T-helper 2 cell treated with Interferon-gamma antibody and Interleukin-4, amounts not matched to agents 5 μg/mL and 100 μg/mL, for 36 hours (primary cell): ENCODE results near the gene RAD18.

Experiments
- DNase-seq: peaks from one replicate; pipeline ENCODE4 v3.0.0; 2021; ENCODE audit warnings: low spot score
- H3K27ac Mint-ChIP-seq: one replicate; pipeline ENCODE4 v1.8.0; 2021; ENCODE audit warnings: mild to moderate bottlenecking, mixed read lengths
- H3K27me3 Mint-ChIP-seq: one replicate; pipeline ENCODE4 v1.8.0; 2021; ENCODE audit warnings: low read depth, mixed read lengths
- H3K36me3 Mint-ChIP-seq: one replicate; pipeline ENCODE4 v1.8.0; 2021; ENCODE audit warnings: low read depth, mixed read lengths
- H3K4me1 Mint-ChIP-seq: one replicate; pipeline ENCODE4 v1.8.0; 2021; ENCODE audit warnings: low read depth, mixed read lengths
- H3K4me3 Mint-ChIP-seq: one replicate; pipeline ENCODE4 v1.8.0; 2022; ENCODE audit warnings: mild to moderate bottlenecking, moderate library complexity, mixed read lengths
- H3K9me3 Mint-ChIP-seq: one replicate; pipeline ENCODE4 v1.8.0; 2021; ENCODE audit warnings: mixed read lengths

Gene RAD18

GRCh38 chr3:8845641-8846040 is 117.6 kb downstream of the RAD18 start:
- no peaks in the 10 kb centered on the region for H3K27me3 Mint-ChIP-seq
- no peaks in the 10 kb centered on the region for H3K9me3 Mint-ChIP-seq
- H3K36me3 Mint-ChIP-seq = no peaks in the 10 kb centered on the region
- DNase-seq = no peak
- no peak overlapping the region for H3K4me3 Mint-ChIP-seq
- no peak overlapping the region for H3K27ac Mint-ChIP-seq
- H3K4me1 Mint-ChIP-seq = peaks cover 3% of the 10 kb centered on the region

- Mint-ChIP-seq H3K4me3 (no peak overlapping the region), H3K27ac (no peak overlapping the region)
- no peak for DNase-seq
These were observed 119.9 kb downstream of the RAD18 start for GRCh38 chr3:8843347-8843746.

DNA sequence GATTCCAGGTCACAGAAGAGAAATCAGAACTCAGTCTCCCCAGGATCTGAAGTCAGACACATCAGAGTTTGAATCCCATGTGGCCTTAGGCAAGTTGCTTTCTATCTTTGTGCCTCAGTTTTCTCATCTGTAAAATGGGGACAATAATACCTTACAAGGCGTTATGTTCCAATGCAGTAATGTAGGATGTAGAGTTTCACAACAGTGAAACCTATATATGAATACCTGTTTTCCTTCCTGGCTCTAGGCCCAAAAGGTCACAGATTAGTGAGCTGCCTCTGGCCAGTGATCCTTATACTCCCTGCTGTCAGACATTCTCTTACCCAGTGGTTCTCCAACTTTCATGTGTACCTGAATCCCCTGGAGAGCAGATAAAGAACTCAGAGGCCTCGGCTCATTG is 121.0 kb downstream of the RAD18 start:
- H3K27me3 Mint-ChIP-seq = no peaks in the 10 kb centered on the region
- no peaks in the 10 kb centered on the region for H3K9me3 Mint-ChIP-seq
- H3K4me1 Mint-ChIP-seq = no peaks in the 10 kb centered on the region
- no peak overlapping the region for H3K27ac Mint-ChIP-seq
- no peaks in the 10 kb centered on the region for H3K36me3 Mint-ChIP-seq
- H3K4me3 Mint-ChIP-seq = no peak overlapping the region
- DNase-seq = no peak

More at GRCh38 chr3:8843347-8843746, 119.9 kb downstream of the RAD18 start:
- Mint-ChIP-seq H3K9me3 (no peaks in the 10 kb centered on the region), H3K4me1 (no peaks in the 10 kb centered on the region), H3K36me3 (no peaks in the 10 kb centered on the region), H3K27me3 (no peaks in the 10 kb centered on the region)

GRCh38 chr3:8841472-8841871 is 121.8 kb downstream of the RAD18 start:
- Mint-ChIP-seq H3K36me3 (no peaks in the 10 kb centered on the region), H3K4me1 (no peaks in the 10 kb centered on the region), H3K27ac (no peak overlapping the region), H3K27me3 (no peaks in the 10 kb centered on the region), H3K4me3 (no peak overlapping the region), H3K9me3 (no peaks in the 10 kb centered on the region)
- no peak for DNase-seq

DNA sequence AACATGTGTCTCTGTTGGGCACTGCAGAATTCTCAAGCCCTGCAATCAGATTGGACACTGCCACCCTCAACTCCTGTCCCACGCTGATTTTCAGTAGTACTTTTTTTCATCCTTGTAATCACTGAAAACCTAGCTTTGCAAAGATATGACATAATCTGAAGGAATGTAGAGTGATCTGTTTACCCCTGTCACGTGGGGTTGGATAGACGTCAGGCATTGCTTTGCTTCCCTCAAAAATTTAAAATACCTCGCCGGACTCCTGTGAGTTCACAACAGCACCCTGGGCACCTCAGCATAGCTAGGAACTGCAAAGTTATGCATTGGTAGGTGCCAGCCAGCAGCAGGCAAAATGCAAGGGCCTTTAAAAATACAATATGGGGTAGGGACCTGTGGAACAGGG is 122.7 kb downstream of the RAD18 start:
- DNase-seq = no peak
- Mint-ChIP-seq H3K9me3 (no peaks in the 10 kb centered on the region), H3K4me3 (no peak overlapping the region), H3K27me3 (no peaks in the 10 kb centered on the region), H3K36me3 (no peaks in the 10 kb centered on the region), H3K4me1 (no peaks in the 10 kb centered on the region), H3K27ac (no peak overlapping the region)

- DNase-seq = no peak
- H3K4me3 Mint-ChIP-seq = no peak overlapping the region
- no peaks in the 10 kb centered on the region for H3K9me3 Mint-ChIP-seq
- H3K36me3 Mint-ChIP-seq = no peaks in the 10 kb centered on the region
- H3K4me1 Mint-ChIP-seq = no peaks in the 10 kb centered on the region
- H3K27me3 Mint-ChIP-seq = no peaks in the 10 kb centered on the region
- H3K27ac Mint-ChIP-seq = no peak overlapping the region
These were observed 123.5 kb downstream of the RAD18 start for GRCh38 chr3:8839607-8840325.

DNA sequence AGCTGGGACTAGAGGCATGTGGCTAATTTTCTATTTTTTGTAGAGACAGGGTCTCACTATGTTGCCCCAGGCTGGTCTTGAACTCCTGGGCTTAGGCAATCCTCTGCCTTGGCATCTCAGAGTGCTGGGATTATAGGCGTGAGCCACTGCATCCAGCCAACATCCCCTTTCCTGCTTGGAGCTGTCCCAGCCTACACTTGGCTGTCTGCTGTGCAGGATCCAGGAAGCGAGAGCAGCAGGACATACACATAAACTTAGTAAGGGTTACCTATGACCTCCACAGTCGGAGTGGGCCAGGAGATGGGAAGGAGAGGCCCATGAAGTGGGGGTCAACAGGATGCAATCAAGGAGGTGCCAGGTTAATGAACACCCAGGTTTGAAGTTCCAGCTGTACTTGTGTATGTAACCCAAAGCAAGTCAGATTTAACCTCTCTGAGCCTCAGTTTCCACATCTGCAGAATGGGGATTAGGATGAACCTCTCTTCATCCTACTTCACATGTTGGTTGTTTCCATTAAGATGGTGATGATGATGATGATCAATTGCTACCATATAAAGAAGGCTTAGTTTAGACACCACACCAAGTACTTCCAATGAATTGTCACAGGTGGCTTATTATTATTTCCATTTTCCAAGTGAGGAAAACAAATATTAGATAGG is 124.4 kb downstream of the RAD18 start:
- no peaks in the 10 kb centered on the region for H3K36me3 Mint-ChIP-seq
- no peaks in the 10 kb centered on the region for H3K4me1 Mint-ChIP-seq
- H3K27ac Mint-ChIP-seq = no peak overlapping the region
- no peaks in the 10 kb centered on the region for H3K9me3 Mint-ChIP-seq
- no peak for DNase-seq
- H3K27me3 Mint-ChIP-seq = no peaks in the 10 kb centered on the region
- no peak overlapping the region for H3K4me3 Mint-ChIP-seq

GRCh38 chr3:8838234-8838633 is 125.0 kb downstream of the RAD18 start:
- H3K9me3 Mint-ChIP-seq = no peaks in the 10 kb centered on the region
- no peaks in the 10 kb centered on the region for H3K4me1 Mint-ChIP-seq
- no peaks in the 10 kb centered on the region for H3K27me3 Mint-ChIP-seq

GRCh38 chr3:8837162-8837561 is 126.1 kb downstream of the RAD18 start:
- no peak overlapping the region for H3K4me3 Mint-ChIP-seq
- no peaks in the 10 kb centered on the region for H3K27me3 Mint-ChIP-seq
- no peaks in the 10 kb centered on the region for H3K36me3 Mint-ChIP-seq
- no peaks in the 10 kb centered on the region for H3K9me3 Mint-ChIP-seq
- H3K4me1 Mint-ChIP-seq = no peaks in the 10 kb centered on the region
- no peak overlapping the region for H3K27ac Mint-ChIP-seq
- DNase-seq = no peak

More at GRCh38 chr3:8838234-8838633, 125.0 kb downstream of the RAD18 start:
- DNase-seq = no peak
- no peak overlapping the region for H3K4me3 Mint-ChIP-seq
- H3K27ac Mint-ChIP-seq = no peak overlapping the region
- no peaks in the 10 kb centered on the region for H3K36me3 Mint-ChIP-seq

- no peak overlapping the region for H3K27ac Mint-ChIP-seq
- DNase-seq = no peak
- no peak overlapping the region for H3K4me3 Mint-ChIP-seq
- H3K27me3 Mint-ChIP-seq = no peaks in the 10 kb centered on the region
- no peaks in the 10 kb centered on the region for H3K9me3 Mint-ChIP-seq
- H3K36me3 Mint-ChIP-seq = no peaks in the 10 kb centered on the region
- H3K4me1 Mint-ChIP-seq = no peaks in the 10 kb centered on the region
These were observed 127.2 kb downstream of the RAD18 start for GRCh38 chr3:8836096-8836495.

- no peaks in the 10 kb centered on the region for H3K27me3 Mint-ChIP-seq
- no peaks in the 10 kb centered on the region for H3K4me1 Mint-ChIP-seq
- H3K4me3 Mint-ChIP-seq = no peak overlapping the region
- DNase-seq = no peak
- H3K9me3 Mint-ChIP-seq = no peaks in the 10 kb centered on the region
- H3K36me3 Mint-ChIP-seq = no peaks in the 10 kb centered on the region
- no peak overlapping the region for H3K27ac Mint-ChIP-seq
These were observed 127.9 kb downstream of the RAD18 start for GRCh38 chr3:8835385-8835784.

DNA sequence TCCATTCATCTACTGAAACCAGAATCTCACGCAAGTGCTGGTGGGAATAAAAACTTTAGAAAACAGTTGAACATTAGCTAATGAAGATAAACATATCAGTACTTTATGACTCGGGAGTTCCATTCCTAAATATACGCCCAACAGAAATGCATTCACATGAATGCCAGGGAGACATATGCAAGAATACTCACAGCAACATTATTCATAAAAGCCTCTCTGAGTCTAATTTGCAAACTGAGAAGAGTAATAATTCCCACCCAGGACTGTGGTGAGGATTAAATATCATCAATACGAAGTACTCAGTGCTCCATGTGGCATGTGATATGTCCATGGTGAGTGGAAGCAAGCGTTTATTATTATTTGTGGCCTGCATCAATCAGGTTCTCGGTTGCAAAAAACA is 128.3 kb downstream of the RAD18 start:
- Mint-ChIP-seq H3K27me3 (no peaks in the 10 kb centered on the region), H3K9me3 (no peaks in the 10 kb centered on the region), H3K4me1 (no peaks in the 10 kb centered on the region), H3K36me3 (no peaks in the 10 kb centered on the region), H3K4me3 (no peak overlapping the region), H3K27ac (no peak overlapping the region)
- no peak for DNase-seq

DNA sequence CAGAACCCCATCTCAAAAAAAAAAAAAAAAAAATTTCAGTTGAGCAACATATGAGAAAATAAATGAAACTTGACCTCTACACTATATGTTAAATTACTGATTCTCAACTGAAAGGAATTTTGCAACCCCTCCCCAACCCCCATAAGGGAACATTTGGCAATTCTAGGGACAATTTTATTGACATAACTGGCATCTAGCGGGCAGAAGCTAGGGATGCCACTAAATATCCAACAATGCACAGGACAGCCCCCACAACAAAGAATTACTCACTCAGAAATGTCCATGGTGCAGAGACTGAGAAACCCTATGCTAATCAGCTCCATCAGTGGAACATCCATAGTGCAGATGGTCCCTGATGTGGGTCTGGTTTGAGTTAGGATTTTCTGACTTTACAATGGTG is 135.6 kb downstream of the RAD18 start:
- Mint-ChIP-seq H3K4me1 (no peaks in the 10 kb centered on the region), H3K27ac (no peak overlapping the region), H3K4me3 (no peak overlapping the region), H3K27me3 (no peaks in the 10 kb centered on the region), H3K36me3 (no peaks in the 10 kb centered on the region), H3K9me3 (no peaks in the 10 kb centered on the region)
- no peak for DNase-seq
